ENCODE measurements around the gene SYNC.

The SYNC gene

DNA sequence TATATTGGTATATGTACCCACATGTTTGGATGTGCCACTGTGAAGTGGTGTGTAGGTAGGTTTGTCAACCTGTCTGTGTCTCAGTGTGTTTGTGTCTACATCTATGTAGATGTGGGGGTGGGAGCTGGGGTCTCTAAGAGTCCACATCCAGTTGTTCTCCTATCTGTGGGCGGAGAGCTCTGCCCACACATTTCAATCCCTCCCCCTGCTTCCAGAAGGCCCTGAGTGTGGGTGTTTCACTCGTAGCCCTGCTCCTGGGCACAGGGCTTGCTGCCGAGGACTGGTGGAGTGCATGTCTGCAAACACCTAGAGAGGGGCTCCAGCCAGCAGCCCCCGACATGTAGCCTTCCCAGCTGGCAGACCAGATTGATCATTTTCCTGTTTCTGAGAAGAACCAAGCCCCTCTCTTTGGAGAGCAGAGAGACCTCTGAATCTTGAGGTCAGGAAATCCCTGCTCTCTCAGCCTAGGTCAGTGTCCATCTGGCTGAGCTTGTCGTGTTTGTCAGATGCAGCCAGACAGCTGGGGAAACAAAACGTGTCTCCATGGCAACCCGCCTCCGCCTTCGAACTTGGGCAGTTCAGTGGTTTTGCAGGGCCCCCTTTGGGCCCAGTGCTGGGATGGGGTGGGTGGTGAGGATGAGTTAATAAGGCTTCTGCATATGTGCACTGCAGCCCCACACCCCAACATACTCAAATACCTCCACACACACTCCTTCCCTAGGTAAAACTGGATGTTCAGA lies 31.2 kb upstream of the SYNC start:
- Mint-ChIP-seq H3K36me3 (ENCODE audit: low read depth) (no peaks in the 10 kb centered on the region), H3K27me3 (no peaks in the 10 kb centered on the region), H3K4me3 (no peak overlapping the region), H3K9me3 (no peaks in the 10 kb centered on the region), H3K27ac (no peak overlapping the region), H3K4me1 (ENCODE audit: low read depth) (peaks cover 8% of the 10 kb centered on the region)
- DNase-seq = no peak

DNA sequence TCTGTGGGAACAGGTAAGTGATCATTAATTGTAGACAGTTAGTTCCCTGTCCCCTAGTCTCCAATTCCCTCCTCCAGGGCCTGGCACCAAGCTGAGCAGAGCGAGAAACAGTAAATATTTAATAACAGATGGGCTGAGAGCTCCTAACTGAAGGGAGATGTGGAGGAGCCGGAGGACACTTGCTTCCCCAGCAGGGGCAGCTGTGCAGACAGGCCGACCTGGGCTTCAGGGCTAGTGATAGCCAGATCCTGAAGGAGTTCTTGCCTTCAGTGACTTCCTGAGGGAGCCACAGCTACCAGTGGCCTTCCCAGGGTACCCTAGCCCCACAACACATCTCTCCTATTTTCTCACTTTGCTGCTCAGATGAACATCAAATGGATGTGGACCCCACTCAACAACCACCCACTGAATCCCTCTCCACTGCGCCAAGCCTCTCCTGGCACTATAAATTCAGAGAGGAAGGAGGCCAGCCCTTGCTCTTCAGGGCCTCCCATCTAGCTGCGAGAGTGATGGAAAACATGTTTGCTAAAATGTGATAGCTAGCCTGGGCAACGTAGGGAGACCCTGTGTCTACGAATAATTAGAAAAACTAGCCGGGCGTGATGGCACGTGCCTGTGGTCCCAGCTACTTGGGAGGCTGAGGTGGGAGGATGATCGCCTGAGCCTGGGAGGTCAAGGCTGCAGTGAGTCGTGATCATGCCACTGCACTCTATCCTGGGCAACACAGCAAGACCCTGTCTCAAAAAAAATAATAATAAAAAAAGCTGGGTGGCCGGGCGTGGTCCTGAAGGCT lies 26.9 kb upstream of the SYNC start:
- no peaks in the 10 kb centered on the region for H3K36me3 Mint-ChIP-seq (ENCODE audit: low read depth)
- H3K4me3 Mint-ChIP-seq = no peak overlapping the region
- peaks cover 20% of the 10 kb centered on the region for H3K4me1 Mint-ChIP-seq (ENCODE audit: low read depth)
- no peak overlapping the region for H3K27ac Mint-ChIP-seq
- no peaks in the 10 kb centered on the region for H3K9me3 Mint-ChIP-seq
- H3K27me3 Mint-ChIP-seq = peaks cover 10% of the 10 kb centered on the region
- no peak for DNase-seq

DNA sequence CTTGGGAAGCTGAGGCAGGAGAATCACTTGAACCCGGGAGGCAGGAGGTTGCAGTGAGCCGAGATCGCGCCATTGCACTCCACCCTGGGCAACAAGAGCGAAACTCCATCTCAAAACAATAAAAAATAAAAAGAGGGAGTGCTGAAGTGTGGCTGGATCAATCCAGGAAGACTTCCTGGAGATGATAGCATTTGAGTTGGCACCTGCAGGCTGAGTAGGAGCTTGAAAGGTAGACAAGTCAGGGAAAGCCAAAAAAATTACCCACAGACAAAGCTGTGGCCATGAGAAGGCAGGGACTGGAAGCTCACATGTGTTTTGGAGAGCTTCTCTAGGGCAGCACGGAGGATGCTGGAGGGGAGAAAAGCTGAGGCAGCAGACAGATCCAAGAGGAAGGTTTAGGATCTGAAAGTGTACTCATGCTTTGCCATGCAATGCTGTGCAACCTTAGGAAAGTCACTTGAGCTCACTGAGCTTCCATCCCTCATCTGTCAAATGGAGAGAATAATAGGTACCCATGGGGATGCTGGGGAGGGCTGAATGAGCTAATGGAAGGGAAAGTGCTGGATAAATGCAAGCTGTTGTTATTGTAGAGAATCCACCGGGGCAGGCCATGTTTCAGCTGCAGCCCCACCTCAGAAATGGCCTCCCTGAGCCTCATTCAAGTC lies 26.0 kb upstream of the SYNC start:
- Mint-ChIP-seq H3K27me3 (peaks cover 10% of the 10 kb centered on the region), H3K4me3 (no peak overlapping the region), H3K36me3 (ENCODE audit: low read depth) (no peaks in the 10 kb centered on the region), H3K27ac (no peak overlapping the region), H3K4me1 (ENCODE audit: low read depth) (peaks cover 18% of the 10 kb centered on the region), H3K9me3 (no peaks in the 10 kb centered on the region)
- no peak for DNase-seq

DNA sequence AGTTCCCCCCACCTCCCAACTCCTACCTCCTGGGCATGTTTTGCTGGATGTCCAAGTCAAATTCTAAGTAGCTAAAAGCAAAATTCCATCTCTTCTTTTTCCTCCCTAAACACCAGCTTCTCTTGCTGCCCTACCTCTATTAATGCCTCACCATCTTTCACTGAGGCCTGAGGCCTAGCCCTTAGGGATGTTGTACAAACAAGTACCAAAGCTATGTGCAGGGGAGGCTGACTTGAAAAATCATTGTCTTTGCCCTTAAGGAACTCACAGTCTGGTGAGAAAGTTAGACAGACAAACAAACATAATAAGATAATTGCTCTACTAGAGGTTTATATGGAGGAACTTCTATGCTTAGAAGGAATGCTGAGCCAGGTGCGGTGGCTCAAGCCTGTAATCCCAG lies 25.3 kb upstream of the SYNC start:
- peaks cover 10% of the 10 kb centered on the region for H3K27me3 Mint-ChIP-seq
- H3K27ac Mint-ChIP-seq = no peak overlapping the region
- no peaks in the 10 kb centered on the region for H3K36me3 Mint-ChIP-seq (ENCODE audit: low read depth)

DNA sequence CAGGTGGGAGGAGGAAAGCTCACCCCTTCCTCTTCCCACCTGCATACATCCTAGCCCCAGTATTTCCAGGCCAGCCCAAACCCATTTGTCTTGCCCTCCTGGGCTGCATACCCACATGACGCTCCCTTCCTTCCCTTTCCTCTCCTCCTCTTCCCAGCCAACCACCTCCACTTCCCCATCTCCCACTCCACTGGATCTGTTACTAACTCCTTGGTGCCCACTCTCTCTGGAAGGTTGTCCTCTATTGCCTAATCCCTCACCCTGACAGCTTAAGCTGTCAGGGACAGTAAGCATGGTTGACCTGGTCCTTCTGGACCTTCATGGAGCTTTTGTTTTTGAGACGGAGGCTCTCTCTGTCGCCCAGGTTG lies 23.0 kb upstream of the SYNC start:
- Mint-ChIP-seq H3K4me1 (ENCODE audit: low read depth) (peaks cover 12% of the 10 kb centered on the region), H3K27me3 (peaks cover 20% of the 10 kb centered on the region), H3K9me3 (no peaks in the 10 kb centered on the region), H3K4me3 (no peak overlapping the region), H3K36me3 (ENCODE audit: low read depth) (no peaks in the 10 kb centered on the region), H3K27ac (peak overlapping the region; percentile 57)
- no peak for DNase-seq

More for the DNA sequence above, 25.3 kb upstream of the SYNC start:
- H3K4me3 Mint-ChIP-seq = no peak overlapping the region
- H3K9me3 Mint-ChIP-seq = no peaks in the 10 kb centered on the region
- no peak for DNase-seq
- H3K4me1 Mint-ChIP-seq (ENCODE audit: low read depth) = peaks cover 18% of the 10 kb centered on the region

DNA sequence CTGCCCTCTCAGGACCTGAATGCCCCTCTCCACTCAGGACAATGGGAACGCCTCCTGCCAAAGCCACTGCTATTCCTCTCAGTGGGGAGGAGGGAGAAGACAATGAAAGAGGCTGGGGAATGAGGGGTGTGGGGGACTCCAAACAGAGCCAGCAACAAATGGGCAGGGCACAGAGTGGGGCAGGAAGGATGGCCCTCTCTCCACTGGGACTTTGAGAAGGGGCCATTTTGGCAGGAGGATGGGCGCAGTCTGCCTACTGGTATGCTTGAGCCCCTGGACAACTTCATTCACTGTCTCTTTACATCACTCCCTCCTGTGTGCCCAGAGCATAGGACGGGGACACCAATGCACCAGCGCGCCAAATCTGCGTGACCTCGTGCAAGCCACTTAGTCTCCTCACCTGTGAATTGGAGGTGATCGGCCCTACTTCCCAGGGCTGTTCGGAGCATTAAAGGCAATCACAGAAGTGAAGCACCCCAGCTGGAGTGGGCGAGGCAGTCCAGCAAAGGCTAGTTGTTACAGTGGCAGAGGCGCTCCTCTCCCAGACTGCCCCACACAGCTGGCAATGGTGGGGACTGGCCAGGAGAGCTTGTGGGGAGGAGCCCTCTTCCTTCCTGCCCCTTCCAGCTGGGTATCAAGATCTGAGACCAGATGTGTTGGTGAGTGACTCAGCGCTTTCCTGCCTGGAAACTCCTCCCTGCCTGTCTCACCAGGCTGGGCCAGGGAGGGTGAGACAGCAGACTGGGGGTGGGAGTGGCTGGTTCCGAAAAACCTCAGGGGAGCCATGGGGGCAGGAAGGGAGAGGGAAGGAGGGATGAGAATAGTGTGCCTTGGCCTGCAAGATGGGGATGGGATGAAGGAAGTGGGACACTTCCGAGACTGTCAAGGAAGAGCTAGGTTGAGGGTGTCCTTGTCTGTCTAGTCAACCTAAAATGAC lies 22.4 kb upstream of the SYNC start:
- Mint-ChIP-seq H3K27me3 (peaks cover 21% of the 10 kb centered on the region), H3K4me3 (no peak overlapping the region), H3K4me1 (ENCODE audit: low read depth) (peaks cover 12% of the 10 kb centered on the region), H3K27ac (peak overlapping the region; percentile 57), H3K9me3 (no peaks in the 10 kb centered on the region), H3K36me3 (ENCODE audit: low read depth) (no peaks in the 10 kb centered on the region)
- DNase-seq = peak; percentile 41

DNA sequence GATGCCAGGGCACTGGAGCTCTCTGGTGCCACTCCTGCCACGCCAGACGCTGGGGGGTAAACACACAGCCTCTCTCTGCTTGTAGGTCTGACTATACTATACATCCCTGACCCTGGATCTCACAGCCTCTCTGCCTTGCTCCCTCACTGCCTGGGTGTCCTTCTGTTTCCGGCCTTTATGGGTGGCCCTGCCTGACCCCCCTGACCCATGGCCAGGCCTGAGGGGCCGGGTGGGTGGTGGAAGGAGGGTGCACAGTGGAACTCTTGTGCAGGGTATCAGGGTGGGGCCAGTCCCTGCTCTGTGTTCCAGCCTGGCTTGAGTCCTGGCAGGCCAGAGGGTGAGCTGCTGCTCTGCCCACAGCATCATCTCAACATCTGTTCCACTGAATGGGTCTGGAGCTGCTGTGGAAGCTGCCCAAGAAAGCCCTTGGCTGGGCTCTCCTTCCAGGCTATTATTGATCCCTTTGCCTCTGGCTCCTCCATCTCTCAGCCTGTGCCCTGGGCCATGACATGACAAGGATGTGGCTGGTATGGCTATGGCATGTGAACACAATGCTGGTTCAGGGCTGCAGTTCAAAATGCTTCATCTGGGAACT lies 17.2 kb upstream of the SYNC start:
- Mint-ChIP-seq H3K4me3 (no peak overlapping the region), H3K27me3 (peaks cover 13% of the 10 kb centered on the region)

DNA sequence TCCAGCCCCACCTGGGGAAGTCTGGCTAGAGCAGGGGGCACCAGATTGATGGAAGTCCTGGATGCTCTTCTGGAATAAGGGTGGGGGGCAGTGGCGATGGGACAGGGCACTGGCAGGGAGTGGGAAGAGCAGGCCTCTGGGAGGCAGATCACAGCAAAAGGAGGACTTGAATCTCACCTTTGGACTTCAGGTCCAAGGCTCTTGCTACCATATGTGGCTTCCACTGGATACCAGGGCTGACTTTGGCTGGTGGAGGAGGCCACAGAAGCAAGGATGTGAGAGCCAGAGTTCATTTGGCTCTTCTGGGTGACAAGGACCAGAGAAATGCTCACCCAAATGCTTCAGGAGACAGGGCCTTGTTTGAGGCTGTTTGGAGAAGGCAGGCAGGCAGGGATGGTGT lies 16.0 kb upstream of the SYNC start:
- Mint-ChIP-seq H3K36me3 (ENCODE audit: low read depth) (no peaks in the 10 kb centered on the region), H3K27ac (no peak overlapping the region), H3K4me1 (ENCODE audit: low read depth) (peaks cover 4% of the 10 kb centered on the region), H3K9me3 (no peaks in the 10 kb centered on the region), H3K27me3 (peaks cover 13% of the 10 kb centered on the region), H3K4me3 (no peak overlapping the region)
- DNase-seq = no peak

More for the DNA sequence above, 17.2 kb upstream of the SYNC start:
- no peaks in the 10 kb centered on the region for H3K36me3 Mint-ChIP-seq (ENCODE audit: low read depth)
- H3K27ac Mint-ChIP-seq = no peak overlapping the region
- no peaks in the 10 kb centered on the region for H3K9me3 Mint-ChIP-seq
- no peak for DNase-seq
- H3K4me1 Mint-ChIP-seq (ENCODE audit: low read depth) = peaks cover 7% of the 10 kb centered on the region

DNA sequence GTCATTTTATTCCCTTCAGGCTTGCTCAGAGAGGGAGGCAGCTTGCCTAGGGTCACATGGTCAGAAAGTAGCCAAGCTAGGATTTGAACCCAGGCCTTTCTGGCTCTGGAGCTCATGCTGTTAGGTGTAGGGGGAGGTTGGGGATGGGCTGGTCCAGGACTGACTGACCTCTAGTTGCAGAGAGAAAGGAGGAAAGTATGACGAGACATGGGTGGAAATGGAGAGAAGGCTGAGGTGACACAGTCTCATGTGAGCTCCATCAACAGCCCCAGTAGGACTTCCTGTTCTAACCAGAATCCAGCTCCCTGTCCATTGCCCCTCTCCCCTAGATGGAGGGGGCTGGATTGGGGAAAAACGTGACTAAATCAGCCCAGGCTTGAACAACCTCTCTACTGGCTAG lies 15.5 kb upstream of the SYNC start:
- no peaks in the 10 kb centered on the region for H3K9me3 Mint-ChIP-seq
- H3K27ac Mint-ChIP-seq = no peak overlapping the region
- peaks cover 13% of the 10 kb centered on the region for H3K27me3 Mint-ChIP-seq
- H3K36me3 Mint-ChIP-seq (ENCODE audit: low read depth) = no peaks in the 10 kb centered on the region
- H3K4me3 Mint-ChIP-seq = no peak overlapping the region
- peaks cover 4% of the 10 kb centered on the region for H3K4me1 Mint-ChIP-seq (ENCODE audit: low read depth)
- no peak for DNase-seq

DNA sequence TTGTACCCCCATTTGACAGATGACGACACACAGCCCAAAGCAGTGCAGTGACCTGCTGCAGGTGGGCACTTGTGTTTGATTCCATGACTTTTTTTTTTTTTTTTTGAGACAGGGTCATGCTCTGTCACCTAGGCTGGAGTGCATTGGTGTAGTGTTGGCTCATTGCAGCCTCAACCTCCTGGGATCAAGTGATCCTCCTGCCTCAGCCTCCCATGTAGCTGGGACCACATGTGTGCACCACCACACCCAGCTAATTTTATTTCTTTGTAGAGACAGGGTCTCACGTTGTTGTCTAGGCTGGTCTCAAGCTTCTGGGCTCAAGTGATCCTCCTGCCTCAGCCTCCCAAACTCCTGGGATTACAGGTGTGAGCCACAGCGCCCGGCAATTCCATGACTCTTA lies 14.9 kb upstream of the SYNC start:
- Mint-ChIP-seq H3K4me1 (ENCODE audit: low read depth) (peaks cover 4% of the 10 kb centered on the region), H3K9me3 (no peaks in the 10 kb centered on the region), H3K27me3 (peaks cover 13% of the 10 kb centered on the region), H3K27ac (no peak overlapping the region), H3K36me3 (ENCODE audit: low read depth) (no peaks in the 10 kb centered on the region), H3K4me3 (no peak overlapping the region)
- DNase-seq = no peak

DNA sequence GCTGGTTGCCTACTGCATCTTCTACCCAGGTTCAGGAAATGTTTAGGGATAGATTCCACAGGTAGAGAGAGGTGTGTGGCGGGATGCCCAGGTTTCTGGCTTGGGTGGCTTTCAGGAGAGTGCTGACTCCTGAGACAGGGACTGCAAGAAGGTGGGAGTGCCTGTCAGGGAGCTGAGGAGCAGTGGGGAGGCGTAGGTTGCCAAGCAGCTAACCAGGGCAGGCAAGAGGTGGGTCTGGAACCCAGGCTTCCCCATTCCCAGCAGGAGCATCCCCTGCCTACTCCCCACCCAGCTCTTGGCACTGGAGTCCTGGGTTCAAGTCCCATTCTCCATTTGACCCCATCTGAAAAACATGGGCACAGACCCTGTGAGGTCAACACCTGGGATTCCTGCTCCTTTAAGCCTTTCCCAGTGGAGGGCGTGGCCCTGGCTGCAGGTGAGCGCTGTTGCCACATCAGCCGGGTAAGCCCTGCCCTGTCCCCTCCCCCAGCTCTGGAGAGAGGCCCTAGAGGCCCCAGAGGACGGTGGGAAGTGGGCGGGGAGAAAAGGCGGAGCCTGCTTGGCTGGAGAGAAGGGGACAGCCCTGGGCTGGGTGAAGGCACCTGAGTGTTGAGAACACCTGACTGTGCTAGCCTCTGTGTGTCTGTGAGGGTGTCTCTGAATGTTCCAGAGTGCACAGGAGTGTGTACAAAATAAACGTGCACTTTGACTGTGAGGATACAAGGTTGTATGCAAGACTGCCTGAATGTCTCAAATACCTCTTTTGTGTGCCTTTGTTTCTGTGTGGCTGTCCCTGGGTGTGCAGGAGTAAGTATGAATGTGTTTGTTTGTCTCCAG lies 14.0 kb upstream of the SYNC start:
- peak; percentile 52 for DNase-seq
- no peak overlapping the region for H3K27ac Mint-ChIP-seq

DNA sequence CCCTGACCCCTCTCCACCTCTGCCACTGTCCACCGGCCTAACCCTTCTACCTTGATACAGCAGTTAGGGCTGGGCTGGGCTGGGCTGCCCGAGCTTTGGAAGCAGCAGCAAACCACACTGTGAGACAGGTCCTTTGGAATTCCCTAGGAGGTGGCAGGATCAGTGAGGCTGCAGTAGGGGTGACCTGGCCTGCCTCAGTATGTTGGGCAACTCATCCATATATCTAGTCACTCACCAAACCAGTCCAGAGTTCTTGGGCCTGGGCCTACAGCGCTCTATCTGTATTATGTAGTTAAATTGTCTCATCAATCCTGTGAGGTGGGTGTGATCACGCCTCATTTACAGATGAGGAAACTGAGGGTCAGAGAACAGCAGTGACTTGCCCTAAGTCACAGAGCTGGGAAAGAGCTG lies 13.3 kb upstream of the SYNC start:
- DNase-seq = no peak
- no peaks in the 10 kb centered on the region for H3K9me3 Mint-ChIP-seq
- no peaks in the 10 kb centered on the region for H3K36me3 Mint-ChIP-seq (ENCODE audit: low read depth)
- no peak overlapping the region for H3K27ac Mint-ChIP-seq
- H3K4me3 Mint-ChIP-seq = no peak overlapping the region
- peaks cover 8% of the 10 kb centered on the region for H3K4me1 Mint-ChIP-seq (ENCODE audit: low read depth)
- H3K27me3 Mint-ChIP-seq = peaks cover 2% of the 10 kb centered on the region

More for the DNA sequence above, 14.0 kb upstream of the SYNC start:
- Mint-ChIP-seq H3K4me3 (no peak overlapping the region), H3K27me3 (peaks cover 5% of the 10 kb centered on the region), H3K4me1 (ENCODE audit: low read depth) (peaks cover 8% of the 10 kb centered on the region), H3K9me3 (no peaks in the 10 kb centered on the region), H3K36me3 (ENCODE audit: low read depth) (no peaks in the 10 kb centered on the region)

DNA sequence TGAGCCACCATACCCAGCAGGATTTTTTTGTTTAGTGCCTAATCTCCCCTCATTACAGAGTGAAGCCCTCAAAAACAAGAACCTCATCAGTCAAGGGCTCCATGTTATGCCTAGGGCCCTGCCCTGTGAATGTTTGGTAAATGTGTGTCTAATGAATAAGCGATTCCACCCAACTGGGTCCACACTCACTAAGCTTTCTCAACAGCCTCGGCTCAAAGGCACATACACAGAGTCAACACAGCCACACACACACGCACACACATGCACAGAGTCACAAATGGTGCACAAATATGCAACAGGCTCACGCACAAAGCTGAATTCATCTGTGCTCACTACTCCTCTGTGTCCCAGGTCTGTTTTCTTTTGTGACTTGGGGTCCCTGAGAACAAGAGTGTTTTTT lies 11.7 kb upstream of the SYNC start:
- H3K4me3 Mint-ChIP-seq = no peak overlapping the region

More for the DNA sequence above, 11.7 kb upstream of the SYNC start:
- Mint-ChIP-seq H3K4me1 (ENCODE audit: low read depth) (peaks cover 8% of the 10 kb centered on the region), H3K27ac (no peak overlapping the region), H3K36me3 (ENCODE audit: low read depth) (no peaks in the 10 kb centered on the region), H3K27me3 (no peaks in the 10 kb centered on the region), H3K9me3 (no peaks in the 10 kb centered on the region)
- no peak for DNase-seq
